ENCODE measurements around the gene GORAB.

Gene GORAB

DNA sequence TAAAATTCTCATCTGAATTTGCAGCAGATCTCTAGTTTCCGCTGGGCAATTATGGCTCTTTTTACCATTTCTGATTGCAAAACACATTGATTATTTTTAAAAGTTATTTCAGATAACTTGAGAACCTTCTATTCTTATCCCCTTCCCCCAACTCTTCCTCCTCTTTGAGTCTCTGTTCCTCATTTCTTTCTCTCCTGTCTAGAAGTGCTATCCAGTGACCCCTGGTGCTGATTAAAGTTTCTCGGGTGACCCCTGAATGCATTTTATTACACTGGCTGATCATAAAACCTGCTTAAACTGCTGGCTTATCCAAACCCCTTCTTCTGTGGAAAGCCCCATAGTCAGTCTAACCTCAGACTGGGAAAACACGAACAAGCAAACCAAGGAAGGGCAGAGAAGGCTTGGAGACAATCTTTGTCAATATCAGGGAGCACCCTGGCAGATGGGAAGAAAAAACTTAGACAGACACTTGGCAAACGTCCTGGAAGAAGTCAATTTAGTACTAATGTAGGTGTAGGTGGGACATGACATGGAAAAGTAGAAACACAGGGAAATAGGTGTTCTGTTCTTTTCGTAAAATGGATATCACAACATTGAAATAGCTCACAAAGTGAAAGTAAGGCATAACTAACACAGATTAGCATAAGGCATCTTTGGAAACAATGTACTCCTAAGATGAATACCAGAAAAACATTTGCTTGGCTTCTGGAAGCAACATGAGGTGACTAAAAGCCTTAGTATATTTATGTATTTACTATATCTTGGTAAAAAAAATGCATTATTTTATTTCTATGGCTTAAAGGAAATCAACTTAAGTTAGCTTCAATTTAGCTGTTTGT lies 61.4 kb downstream of the GORAB start:
- DNase-seq: no peak

DNA sequence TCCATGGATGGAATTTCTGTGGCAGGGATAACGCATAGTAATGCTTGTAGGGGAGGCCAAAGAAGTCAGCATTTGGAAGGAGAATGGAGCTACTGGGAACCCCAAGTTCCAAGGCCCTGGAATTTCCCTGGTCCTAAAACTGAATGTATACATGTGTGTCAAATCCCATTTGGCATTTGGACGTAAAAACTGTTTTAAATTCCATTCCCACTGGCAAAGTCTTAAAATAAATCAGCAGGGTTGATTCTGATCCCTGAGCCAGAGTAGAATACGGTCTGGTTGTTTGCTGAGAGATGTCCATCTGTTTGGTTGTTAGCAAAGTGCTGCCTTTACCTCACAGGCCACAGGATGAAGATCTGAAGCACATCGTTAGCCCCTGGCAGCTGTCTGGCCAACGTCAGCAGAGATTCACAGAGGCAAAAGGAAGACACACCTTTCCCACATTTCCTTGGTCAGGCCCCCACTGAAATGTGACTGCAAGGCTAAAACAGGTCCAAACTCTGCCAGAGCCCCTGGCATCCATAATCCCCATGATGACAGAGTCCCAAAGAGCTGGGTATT lies 62.2 kb downstream of the GORAB start:
- no peak for DNase-seq

DNA sequence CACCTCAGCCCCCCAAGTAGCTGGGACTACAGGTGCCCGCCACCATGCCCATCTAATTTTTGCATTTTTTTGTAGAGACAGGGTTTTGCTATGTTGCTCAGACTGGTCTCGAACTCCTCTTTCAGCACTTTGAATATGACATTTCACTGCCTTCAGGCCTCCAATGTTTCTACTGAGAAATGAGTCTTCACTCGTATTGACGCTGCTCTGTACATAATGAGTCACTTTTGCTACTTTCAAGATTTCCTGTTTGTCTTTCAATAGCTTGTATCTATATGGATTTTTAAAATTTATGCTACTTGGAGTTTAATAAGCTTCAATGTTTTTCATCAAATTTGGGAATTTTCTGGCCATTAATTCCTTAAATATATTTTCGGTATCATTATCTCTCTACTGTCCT lies 64.7 kb downstream of the GORAB start:
- no peak for DNase-seq

DNA sequence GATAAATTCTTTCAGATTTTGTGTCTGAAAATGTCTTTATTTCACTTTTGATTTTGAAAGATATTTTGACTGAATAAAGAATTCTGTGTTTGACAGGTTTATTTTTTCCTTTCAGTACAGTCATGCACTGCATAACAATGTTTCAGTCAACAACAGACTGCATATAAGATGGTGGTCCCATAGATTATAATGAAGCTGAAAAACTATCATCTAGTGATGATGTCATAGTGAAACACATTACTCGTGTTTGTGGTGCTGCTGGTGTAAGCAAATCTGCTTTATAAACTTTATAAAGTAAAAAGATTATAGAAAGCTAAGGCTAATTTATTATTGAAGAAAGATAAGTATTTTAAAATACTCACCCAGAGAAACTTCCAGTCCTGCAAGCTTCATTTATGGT lies 66.7 kb downstream of the GORAB start:
- no peak for DNase-seq

DNA sequence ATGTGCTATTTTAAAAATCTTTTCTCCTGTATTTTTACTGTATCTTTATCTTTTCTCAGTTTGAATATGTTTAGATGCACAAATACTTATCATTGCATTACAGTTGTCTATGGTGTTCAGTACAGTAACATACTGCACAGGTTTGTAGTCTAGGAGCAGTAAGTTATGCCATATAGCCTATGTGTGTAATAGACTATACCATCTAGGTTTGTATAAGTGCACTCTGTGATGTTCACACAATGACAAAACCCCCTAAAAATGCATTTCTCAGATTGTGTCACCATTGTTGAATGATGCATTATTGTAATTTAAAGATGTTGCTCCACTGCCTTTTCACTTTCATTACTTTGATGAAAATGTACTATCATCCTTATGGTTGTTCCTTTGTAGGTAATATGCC lies 67.1 kb downstream of the GORAB start:
- no peak for DNase-seq

DNA sequence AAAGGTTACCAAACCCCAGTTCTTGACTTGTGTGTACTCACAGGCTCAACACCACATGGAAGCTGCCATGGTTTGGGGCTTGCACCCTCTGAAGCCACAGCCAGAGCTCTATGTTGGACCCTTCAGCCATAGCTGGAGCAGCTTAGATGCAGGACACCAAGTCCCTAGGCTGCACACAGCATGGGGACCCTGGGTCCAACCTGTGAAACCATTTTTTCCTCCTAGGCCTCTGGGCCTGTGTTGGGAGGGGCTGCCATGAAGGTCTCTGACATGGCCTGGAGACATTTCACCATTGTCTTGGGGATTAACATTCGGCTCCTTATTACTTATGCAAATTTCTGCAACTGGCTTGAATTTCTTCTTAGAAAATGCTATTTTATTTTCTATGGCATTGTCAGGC lies 69.9 kb downstream of the GORAB start:
- DNase-seq: no peak

Measured in NCI-H345 (cell line).